NCI-H2196 treated with DMSO at 0.1 percent for 48 hours (cell line): ENCODE measurements around the gene RPAP3.
A peak's percentile ranks its signal among the peaks of the same experiment; 100 is the strongest.

Source experiments
- DNase-seq: peaks from one replicate; lab custom pipeline; 2025; ENCODE audit not compliant: unreplicated experiment; lab: John Stamatoyannopoulos, UW

RPAP3 gene

DNA sequence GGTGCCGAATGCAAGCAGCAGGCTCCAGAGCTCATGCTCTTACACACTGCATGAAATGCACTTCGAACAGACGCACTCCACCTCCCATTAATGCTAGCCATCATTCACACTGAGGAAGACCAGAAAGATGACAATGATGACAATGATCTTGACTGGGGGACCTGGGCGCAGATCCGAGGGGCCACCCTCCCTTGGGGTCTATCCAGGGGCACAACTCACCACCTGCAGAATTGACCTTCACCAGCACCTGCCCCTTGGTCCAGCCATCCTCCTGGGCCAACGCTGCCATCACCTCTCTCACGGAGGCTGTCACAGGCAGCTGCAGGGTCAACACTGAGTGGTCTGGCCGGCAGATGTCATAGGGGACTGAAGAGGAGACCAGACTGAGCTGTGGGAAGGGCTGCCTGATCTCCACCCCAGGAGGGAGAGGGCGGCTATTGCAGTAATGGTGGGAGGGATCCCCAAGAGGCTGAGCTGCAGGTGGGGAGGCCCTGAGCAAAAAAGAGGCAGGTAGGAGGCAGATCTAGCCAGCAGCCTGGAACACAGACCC is 37.6 kb upstream of the RPAP3 start:
- no peak for DNase-seq

DNA sequence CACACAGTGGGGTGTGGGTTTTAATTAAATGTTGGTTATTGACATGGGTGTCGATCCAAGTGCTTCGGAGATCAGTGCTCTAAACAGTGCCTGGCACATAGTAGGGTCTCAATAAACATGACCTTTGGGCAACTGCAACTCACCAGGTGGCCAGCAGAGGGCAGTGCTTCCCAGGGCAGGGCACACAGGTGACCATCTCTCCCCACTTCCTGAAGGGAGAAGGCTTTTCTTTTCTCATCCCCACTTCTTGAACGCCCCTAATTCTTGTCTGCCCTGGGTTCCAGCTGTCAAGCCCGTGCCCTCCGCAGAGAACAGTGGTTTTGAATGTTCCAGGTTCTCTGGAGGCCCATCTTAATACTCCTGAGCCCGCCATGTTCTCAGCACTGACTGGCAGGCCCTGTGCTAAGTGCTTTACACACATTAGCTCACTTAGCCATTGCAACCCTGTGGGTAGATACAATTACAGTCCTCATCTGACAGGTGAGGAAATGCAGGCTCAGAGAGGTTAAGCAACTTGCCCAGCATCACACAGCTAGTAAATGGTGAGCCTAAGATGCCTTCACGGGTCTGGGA is 36.5 kb upstream of the RPAP3 start:
- no peak for DNase-seq

DNA sequence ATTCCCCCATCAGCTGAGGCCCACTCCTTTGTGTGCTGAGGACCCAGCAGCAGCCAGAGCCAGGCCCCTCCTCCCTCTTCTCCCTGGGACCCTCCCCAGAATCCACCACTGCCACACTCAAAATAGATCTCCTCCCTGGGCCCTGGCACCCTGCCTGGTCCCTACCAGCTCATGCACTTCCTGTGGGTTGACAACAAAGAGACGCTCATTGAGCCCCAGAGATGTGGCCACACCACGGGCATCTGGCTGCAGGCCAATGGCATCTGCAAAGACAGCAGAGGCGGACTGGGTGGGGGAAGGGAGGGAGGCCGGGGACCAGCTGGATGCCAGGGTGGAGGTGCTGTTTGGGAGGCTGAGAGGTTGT is 35.5 kb upstream of the RPAP3 start:
- peak; percentile 89 for DNase-seq

DNA sequence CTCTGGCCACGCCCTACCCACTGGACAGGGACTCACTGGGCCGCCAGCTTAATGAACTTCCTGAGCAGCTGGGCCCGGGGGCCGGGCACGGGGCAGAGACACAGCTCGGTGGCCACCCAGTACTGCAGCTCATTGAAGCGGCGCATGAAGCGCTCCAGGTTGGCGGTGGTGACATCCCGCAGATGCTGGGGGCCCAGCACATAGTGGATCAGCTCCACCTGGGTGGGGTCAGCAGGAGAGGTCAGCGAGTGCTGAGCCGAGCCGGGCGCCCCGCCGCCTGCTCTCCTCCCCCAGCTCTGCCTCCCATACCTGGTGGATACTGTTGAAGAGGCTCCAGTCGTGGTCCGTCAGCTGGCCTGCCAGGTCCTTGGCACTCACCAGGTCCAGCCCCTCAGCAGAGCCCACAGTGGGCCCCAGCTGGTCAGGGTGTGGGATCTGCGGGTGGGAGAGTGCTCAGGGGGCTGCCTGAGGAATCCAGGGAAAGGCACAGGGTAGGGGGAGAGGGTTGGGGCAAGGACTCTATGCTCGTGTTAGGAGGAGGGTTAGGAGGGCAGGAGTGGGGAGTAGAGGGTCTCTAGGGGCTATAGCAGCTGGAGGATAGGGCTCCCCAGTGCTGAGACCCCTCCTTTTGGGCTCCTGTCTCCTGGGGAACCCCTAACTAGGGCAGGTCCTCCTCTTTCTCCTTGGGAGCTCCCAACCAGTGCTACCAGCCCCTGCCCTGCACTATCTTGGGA is 34.9 kb upstream of the RPAP3 start:
- DNase-seq: no peak

DNA sequence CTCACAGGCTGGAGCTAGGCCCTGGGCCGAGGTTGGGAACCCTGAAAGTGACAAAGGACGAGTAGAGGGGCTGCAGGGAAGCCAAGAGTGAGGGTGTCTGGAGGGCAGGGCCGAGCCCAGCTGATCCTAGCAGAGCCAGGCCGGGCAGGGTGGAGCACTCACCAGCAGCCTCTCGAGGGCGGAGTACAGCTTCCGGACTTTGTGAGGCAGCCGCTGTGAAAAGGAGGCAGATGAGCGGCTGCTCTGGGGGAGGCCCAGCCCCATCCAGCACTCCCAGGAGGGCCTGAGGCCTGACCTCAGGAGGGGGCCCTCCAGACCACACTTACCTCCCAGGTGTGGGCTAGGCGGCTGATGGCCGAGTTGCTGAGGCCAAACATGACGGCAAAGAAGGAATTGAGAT is 34.1 kb upstream of the RPAP3 start:
- DNase-seq: no peak

DNA sequence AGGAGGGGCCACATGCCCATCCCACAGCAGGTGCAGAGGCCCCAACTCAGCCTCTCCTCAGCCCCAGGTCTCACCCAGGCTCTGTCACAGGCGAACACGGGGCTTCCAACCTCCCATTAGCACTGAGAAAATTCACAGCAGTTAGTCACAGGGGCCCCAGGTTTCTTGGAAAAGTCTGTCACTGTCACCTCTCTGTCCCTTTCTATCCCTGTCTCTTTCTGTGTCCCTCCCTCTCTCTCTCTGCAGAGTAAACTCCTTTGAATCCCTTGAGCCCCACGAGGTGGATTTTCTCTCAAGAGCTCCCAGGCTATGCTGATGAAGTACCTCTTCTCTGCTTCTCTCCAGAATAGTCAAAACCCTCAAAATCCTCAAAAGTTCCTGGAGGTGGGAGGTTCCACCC is 33.5 kb upstream of the RPAP3 start:
- DNase-seq: no peak

DNA sequence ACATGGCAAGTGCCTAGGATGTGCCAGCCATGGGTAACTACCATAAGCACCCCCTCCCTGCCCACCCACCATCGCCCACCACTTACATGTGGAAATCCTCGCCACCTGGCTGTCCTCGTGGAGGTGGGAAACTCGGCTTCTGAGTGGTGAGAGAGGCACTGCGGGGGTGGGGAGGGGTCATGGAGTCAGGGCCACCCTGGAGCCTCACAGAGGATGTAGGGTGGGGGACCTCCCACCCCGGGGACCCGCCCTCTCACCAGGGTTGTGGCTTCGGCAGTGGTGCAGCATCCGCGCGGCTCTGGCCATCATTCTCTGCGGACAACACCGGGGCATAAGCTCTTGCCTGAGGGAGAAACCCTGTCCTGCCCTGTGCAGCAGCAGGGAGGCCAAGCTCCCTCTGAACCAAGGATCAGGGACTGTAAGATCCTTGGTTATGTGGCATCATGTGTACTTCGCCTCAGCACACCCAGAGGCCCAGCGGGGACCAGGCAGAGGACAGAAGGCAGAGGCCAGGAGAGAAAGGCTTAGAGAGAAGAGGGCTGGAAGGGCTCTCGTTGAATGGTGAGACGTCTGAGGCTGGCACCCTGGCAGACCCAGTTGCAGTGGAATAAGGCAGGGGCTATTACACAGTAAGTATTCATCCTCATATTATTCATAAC is 32.2 kb upstream of the RPAP3 start:
- no peak for DNase-seq

DNA sequence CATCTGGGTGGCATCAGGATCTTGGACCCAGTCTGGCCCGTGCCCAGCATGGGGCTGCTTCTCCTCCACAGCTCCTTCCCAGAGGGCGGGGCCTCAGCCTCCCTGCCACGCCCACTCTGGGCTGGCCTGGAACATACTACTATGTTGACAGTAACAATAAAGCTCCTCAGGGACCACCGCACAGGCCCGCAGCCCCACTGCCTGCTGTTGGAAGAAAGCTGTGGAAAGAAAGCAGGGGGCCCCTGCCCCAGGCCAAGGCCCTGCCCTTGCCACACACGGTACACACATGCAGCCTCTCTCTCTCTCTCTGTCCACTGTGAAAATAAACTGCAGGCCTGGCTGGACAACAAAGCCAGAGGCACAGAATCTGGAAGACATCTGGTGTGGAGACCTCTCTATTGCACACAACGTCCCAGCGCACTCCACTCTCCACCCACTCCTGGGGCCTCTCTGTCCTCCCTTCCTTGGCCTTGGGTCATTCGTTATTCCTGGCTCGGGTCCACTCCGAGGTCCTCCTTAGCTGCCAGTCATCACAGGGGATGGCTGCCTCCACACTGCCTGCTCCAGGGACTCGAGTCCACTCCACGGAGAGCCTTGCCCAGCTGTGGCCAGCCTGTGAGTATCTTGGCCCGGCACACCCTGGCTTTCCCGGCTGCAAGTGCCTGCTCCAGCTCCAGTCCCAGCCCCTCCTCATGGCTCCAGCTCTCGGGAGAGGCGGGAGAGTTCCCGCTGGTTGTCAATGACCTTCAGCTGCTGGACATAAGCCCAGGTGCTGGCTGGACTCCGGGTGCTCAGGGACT is 31.2 kb upstream of the RPAP3 start:
- DNase-seq: no peak

DNA sequence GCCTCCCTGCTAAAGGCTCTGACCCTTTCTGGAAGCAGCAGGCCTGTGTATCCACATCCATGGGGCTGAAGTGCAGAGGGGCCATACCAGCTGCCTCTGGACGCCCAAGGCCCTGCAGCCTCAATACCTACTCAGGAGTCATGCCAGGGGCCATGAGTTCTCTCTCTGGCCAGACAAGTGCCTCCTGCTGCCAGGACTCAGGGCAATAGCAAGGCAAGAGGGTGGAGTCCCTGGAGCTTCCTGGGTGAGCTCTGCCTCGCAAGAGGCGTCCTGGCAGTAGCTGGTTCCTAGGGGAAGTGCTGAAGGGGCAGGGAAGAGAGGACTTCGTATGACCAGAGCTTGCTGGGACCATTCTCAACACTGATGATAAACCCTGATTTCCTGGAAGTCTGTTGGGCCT is 30.4 kb upstream of the RPAP3 start:
- DNase-seq: no peak

DNA sequence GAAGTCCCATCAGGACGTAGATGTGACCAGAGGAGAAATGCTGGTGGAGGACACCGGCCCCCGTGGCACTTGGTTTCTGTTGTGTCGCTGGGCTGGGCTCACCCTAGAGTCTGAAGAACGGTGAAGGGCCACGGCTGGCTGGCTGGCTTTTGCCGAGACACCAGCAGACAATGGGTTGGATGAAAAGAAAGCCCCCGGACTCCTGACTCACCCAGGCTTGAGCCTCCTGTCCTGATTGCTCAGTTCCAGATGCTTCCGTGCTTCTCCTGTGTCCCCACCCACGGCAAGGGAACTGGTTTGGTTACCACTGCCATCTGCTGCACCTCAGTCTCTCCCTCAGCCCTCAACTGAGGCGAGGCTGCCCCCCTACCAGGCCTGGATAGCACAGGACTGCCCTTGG is 29.8 kb upstream of the RPAP3 start:
- DNase-seq: no peak

DNA sequence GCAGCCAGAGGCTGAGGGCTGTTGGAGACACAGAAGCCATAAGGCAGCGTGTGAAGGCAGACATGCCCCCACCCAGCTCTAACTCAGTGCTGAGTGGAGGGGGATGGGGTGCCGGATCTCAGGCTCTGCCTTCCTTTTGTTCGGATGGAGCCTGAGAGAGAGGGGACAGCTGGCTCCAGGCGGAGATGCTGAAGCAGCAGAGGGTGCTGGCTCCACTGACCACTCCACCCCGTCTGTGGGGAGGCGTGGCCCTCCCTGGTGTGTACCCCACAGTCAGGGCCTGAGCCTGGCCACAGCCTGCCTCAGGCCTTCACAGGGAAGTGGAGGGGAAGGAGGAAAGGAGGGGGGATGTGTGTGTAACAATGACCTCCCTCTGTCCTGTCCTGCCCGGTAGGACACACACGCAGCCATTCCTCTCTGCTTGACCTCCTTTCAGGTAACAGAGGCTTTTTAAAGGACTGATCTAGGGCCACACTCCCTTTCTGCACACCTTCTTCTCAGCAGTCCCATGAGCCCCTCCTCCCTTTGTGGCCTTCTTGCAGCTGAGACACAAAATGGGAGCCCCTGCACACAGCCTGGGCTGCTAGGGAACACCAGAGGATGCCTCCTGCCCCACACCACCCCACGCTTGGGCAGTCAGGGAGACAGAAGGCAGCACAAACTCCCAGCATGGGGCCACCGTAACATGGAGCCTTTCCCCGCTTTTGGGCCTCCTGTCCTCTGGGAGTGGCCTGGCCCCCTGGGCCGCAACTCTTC is 29.1 kb upstream of the RPAP3 start:
- no peak for DNase-seq

DNA sequence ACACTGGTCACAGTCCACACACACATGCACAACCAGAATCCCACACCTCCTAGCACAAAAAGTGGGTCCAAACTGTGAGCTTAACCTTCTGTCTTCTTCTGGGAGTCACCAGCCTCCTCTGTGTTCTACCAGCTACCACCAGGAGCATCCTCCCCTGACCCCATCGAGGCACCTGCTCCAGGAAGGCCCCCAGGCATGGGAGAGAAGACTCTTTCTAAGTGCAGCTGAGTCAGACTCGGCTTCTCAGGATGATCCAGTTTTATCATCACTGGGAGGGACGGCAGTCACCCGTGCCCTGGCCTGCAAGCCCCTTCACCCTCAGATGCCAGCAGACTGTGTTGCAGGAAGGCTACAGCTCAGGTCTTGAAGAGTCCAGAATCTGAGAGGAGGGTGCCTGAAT is 27.3 kb upstream of the RPAP3 start:
- no peak for DNase-seq

DNA sequence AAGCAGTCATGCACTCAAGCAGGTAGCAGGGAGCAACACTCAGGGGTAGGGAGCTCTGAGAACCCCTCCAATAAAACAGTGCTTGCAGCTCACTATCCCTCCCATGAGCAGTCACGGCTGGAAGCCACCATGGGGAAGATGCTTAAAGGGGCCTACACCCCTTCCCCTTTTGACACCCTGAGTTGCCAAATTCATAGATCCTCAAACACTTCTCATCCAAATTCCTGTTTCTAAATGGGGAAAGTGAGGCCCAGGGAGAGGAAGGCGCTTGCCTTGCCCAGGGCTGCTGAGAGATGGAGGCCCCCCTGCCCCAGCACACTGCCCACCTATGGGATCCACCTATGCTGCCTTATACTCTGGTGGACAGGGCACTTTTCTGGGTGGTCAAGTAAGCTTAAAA is 26.7 kb upstream of the RPAP3 start:
- no peak for DNase-seq

DNA sequence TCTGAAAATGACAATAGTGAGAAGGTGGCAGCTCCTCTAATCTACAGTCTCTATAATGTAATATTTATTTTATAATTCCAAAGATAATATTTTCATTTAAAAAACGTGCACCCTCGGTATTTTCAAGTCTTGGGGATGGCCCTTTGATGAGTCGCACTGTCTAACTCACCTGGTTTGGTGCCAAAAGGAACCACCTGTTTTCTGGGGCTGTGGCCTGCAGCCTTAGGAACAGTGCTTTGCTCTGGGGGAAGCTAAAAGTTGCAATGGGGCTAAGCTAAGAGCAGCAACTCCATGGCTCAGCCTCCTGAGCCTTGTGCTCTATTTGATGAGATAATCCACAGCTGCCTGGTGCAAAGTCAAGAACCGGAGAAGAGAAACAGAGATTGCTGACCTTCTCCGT is 25.9 kb upstream of the RPAP3 start:
- no peak for DNase-seq

DNA sequence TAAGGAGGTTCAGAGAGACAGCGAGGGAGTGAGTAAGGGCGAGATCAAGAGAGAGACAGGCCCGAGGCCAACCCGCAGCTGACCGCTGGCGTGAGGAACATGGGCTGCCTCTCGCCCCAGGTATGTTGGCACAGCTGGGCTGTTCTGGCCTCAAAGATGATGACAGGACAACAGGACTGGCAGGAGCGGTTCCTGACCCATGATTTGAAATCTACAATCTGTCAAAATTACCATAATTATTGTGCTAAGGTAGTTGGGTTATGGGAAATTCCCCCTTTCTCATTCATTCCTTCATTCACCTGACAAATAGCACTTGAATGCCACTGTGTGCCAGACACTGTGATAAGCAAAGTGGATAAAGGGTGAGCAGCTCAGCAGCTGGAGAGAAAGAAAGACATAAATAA is 24.5 kb upstream of the RPAP3 start:
- peak; percentile 59 for DNase-seq

DNA sequence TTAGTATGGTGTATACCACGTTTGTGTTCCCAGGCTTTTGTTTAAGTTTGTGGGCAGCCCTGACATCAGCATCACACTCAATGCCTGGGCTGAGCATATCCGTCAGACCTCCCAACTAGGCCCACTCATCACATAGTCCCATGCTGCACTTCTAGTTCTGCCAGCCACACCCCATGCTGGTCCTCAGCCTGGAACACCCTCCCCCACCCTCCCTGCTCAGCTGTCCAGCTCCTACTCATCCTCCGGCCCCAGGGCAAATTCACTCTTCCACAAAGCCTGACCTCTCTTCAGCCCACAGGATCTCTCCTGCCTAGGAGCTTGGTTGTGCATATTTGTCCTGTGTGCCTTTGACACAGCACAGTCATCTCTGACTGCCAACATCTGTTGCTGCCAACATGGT is 23.4 kb upstream of the RPAP3 start:
- no peak for DNase-seq

DNA sequence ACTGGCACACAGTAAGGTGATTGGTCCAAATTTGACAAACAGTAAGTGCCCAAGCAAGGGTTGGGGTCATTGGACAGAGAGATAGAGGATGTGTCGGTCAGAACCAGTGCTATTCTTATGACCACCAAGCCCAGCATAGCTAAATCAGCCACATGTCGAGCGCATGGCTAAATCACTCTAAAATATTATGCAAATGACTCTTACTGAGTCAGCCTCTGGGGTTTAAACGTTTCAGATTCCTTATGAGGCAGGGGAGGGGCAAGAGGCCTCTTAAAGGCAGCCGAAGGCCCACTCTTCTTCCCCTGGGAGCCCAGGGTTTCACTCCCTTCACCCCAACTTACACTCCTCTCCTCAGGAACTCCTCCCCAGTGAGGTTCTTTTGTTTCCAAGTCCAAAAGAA is 20.1 kb upstream of the RPAP3 start:
- DNase-seq: no peak

DNA sequence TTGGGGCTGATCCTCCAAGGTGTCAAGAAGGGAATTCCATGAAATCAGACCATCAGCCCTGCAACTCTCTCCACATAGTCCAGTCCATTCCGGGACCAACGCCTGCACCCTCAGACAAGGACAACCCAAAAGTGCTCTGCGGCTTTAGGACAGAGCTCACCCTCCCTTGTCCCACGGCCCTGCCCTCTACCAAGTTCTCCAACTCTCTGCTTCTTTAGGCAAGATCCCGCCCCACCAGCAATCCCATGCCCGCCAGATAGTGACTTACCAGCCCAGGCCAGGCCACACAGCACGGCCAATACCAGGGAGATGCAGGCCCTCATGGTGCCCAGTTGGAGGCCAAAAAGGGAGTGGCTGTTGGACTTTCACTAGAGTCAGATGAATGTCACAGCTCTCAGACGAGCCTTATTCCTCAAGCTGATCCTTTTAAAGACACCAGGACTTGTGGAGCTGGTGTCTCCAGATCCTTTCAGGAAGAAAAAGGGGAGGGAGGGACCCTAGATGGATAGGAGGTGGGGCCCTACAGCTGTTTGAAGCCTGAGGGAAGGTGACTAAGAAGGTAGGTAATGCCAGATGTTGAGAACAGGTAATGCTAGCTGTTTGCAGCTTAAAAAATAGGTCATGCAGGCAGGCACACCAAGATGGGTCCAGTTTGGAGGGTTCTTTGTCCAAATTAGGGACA is 19.4 kb upstream of the RPAP3 start, which contains the start of gene ENDOU:
TSS of gene ENDOU (minus strand) at position 400 of the 682 bp plus-strand sequence. CDS start at position 323, 77 bp downstream.
- no peak for DNase-seq

DNA sequence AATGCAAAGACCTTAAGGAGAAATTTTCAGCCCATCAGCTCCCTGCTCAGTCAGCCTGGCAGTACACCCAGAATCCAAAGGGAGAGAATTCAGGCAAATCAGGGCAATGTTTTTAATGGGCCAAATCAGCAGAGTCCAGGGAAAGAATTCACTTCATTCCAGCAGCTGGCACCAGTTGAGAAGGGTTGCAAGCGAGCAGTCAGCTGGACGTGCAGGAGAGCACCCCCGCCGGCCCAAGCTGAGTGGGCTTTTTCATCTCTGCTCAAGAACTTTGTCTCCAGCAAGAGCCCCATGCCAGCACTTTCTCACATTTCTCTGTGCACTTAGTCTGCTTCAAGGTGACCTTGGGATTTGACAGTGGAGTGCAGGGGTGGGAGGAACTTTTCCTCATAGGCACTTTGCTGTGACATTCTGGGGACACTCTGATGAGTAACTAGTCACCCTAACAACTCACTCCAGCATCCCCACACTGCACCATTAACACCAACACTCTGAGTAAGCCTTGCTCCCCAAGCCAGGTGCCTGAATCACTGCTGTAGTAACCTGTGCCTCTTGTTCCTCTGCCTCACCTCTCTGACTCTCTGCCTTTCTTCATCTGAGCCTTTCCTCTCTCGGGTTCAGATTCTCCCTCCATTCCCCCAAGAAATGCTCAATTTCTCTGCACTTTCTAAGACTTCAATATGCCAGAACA is 17.3 kb upstream of the RPAP3 start:
- DNase-seq: no peak
